Measurements from ENCODE around the gene RAPGEF6. TPM values are rescaled to one million over a fixed set of nuclear protein-coding genes. Genes with fewer than 3 reads are reported as not detected.

Gene RAPGEF6
- total and polyA plus RNA-seq, 9 of the 15 experiments (the other 6 are each of a cell fraction or from before 2014, with no cell fraction given) = 2.7 to 23.4 (median 12.7) TPM

DNA sequence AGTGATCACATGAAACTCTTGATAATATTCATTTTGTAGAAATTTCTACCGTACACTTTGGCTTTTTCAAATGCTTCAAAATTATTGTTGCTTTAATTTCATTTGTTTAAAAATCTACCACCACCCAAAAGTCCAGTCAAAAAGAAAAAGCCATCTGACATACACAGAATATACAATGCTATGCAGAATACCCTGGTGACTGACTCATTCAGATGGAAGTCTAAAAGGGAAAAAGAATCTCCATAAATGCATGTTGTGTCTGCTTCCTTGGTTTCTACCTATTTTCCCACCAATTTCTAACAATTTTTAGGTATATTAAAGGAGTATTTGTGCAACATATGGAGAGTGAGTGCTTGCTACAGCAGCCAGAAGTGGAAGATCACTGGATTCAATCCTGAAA lies 9.3 kb upstream of the RAPGEF6 start:
- DNase-seq (ENCODE audit: extremely low read depth in 1 of 4, low spot score in 3 of 4) (no peak), FAIRE-seq (no peak)
- CTCF ChIA-PET (ENCODE audit: low intra/inter-chr PET ratio) = no interaction called here

DNA sequence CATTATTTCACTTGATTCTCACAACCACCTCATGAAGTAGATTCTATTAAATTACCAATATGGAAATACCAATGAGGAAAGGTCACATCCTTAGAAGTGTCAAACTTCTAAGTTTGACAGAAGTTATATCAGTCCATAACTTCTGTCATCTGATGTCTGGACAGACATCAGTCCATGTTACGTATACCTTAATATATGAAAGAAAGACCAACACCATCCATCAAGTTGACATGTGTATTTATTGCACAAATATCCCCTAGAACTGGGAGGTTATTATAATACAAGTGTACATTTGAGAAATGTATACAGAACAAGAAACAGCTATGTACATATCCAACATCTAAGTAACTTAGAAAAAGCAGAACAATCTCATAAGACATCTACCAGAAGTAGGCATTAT lies 6.5 kb upstream of the RAPGEF6 start:
- Histone ChIP-seq H3K9ac (ENCODE audit: insufficient read depth in 1 of 2, low read depth in 2 of 2, low read length in 2 of 2) (no peak overlapping the region), H3K27ac (ENCODE audit: extremely low read depth, low read depth, low read length) (no peak overlapping the region), H3K36me3 (ENCODE audit: control insufficient read depth, insufficient read depth, low read length) (peaks cover 30% of the 10 kb centered on the region), H3K4me1 (replicated peaks in 1 of 2; ENCODE audit: control insufficient read depth in 2 of 2, insufficient read depth in 2 of 2, low read length in 2 of 2) (peaks cover 4 to 29% of the 10 kb centered on the region in 2 experiments; a peak in 4 of 5 replicates), H4K20me1 (replicated peaks; ENCODE audit: control insufficient read depth, insufficient read depth, low read length) (no peaks in the 10 kb centered on the region), H3K27me3 (ENCODE audit: control insufficient read depth in 2 of 2, insufficient read depth in 2 of 2, low read length in 2 of 2) (no peaks in the 10 kb centered on the region), H3K79me2 (ENCODE audit: control insufficient read depth, insufficient read depth, low read length) (no peaks in the 10 kb centered on the region), H2AFZ (ENCODE audit: low read depth, low read length) (no peak overlapping the region), H3K9me1 (ENCODE audit: control insufficient read depth, insufficient read depth, low read length) (no peaks in the 10 kb centered on the region), H3K9me3 (replicated peaks; ENCODE audit: control insufficient read depth, insufficient read depth, low read depth, low read length) (no peaks in the 10 kb centered on the region), H3K4me2 (ENCODE audit: insufficient read depth, low read length) (no peak overlapping the region), H3K4me3 (no peak overlapping the region)
- ChIA-PET POLR2A (interaction anchor here (0.5 to 1.1 kb wide), 4 partner anchors 15 to 156 kb away, joined by 3 to 4 read pairs (median 3); partner anchors contain the start of gene FNIP1), CTCF (ENCODE audit: low intra/inter-chr PET ratio) (no interaction called here)
- DNase-seq (ENCODE audit: extremely low read depth in 1 of 4, low spot score in 3 of 4) = no peak
- no peak for ATAC-seq
- FAIRE-seq = no peak
- BruUV-seq (replicated peaks) = no TSS peak
- in situ Hi-C loops (cut with MboI) = no loop called here
- WGBS (ENCODE audit: insufficient coverage, low coverage, missing lambda C conversion rate) = 43% methylated on average over 1 of the region's 1 CpG
- intact Hi-C loops (cut with micrococcal nuclease) = no loop called here
- TF ChIP-seq, protein P1, sequence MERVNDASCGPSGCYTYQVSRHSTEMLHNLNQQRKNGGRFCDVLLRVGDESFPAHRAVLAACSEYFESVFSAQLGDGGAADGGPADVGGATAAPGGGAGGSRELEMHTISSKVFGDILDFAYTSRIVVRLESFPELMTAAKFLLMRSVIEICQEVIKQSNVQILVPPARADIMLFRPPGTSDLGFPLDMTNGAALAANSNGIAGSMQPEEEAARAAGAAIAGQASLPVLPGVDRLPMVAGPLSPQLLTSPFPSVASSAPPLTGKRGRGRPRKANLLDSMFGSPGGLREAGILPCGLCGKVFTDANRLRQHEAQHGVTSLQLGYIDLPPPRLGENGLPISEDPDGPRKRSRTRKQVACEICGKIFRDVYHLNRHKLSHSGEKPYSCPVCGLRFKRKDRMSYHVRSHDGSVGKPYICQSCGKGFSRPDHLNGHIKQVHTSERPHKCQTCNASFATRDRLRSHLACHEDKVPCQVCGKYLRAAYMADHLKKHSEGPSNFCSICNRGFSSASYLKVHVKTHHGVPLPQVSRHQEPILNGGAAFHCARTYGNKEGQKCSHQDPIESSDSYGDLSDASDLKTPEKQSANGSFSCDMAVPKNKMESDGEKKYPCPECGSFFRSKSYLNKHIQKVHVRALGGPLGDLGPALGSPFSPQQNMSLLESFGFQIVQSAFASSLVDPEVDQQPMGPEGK (CRISPR knock-in tag; IDR thresholded peaks at IDR 0.05; ENCODE audit: borderline replicate concordance) = no peak
- TF ChIP-seq, protein P2, sequence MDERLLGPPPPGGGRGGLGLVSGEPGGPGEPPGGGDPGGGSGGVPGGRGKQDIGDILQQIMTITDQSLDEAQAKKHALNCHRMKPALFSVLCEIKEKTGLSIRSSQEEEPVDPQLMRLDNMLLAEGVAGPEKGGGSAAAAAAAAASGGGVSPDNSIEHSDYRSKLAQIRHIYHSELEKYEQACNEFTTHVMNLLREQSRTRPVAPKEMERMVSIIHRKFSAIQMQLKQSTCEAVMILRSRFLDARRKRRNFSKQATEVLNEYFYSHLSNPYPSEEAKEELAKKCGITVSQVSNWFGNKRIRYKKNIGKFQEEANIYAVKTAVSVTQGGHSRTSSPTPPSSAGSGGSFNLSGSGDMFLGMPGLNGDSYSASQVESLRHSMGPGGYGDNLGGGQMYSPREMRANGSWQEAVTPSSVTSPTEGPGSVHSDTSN (CRISPR knock-in tag; IDR thresholded peaks at IDR 0.05; ENCODE audit: low read depth) = no peak
- TF ChIP-seq, protein P2 (tag; conservative IDR thresholded peaks at IDR 0.05; ENCODE audit: low read depth) = peak; percentile 70; the same call in 1 of the 2 replicates
- TF ChIP-seq CBFB (CRISPR knock-in tag; IDR thresholded peaks at IDR 0.05) = no peak
- no peak for TF ChIP-seq ZFP30 (CRISPR knock-in tag; IDR thresholded peaks at IDR 0.05; ENCODE audit: borderline replicate concordance)
- no peak for TF ChIP-seq ZNF143 (CRISPR knock-in tag; IDR thresholded peaks at IDR 0.05)
- no peak for TF ChIP-seq HDAC6 (IDR thresholded peaks at IDR 0.05; ENCODE audit: low read depth, low read length)
- TF ChIP-seq L3MBTL2 (IDR thresholded peaks at IDR 0.05) = no peak
- TF ChIP-seq, protein P3, sequence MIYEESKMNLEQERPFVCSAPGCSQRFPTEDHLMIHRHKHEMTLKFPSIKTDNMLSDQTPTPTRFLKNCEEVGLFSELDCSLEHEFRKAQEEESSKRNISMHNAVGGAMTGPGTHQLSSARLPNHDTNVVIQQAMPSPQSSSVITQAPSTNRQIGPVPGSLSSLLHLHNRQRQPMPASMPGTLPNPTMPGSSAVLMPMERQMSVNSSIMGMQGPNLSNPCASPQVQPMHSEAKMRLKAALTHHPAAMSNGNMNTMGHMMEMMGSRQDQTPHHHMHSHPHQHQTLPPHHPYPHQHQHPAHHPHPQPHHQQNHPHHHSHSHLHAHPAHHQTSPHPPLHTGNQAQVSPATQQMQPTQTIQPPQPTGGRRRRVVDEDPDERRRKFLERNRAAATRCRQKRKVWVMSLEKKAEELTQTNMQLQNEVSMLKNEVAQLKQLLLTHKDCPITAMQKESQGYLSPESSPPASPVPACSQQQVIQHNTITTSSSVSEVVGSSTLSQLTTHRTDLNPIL (CRISPR knock-in tag; IDR thresholded peaks at IDR 0.05) = no peak

More for the DNA sequence above, 9.3 kb upstream of the RAPGEF6 start:
- WGBS (ENCODE audit: insufficient coverage, low coverage, missing lambda C conversion rate) = 88% methylated on average over 1 of the region's 1 CpG
- Histone ChIP-seq H3K4me1 (replicated peaks in 1 of 2; ENCODE audit: control insufficient read depth in 2 of 2, insufficient read depth in 2 of 2, low read length in 2 of 2) (peaks cover 0 to 10% of the 10 kb centered on the region in 2 experiments; a peak in 4 of 5 replicates), H3K9me3 (replicated peaks; ENCODE audit: control insufficient read depth, insufficient read depth, low read depth, low read length) (no peaks in the 10 kb centered on the region), H4K20me1 (replicated peaks; ENCODE audit: control insufficient read depth, insufficient read depth, low read length) (no peaks in the 10 kb centered on the region), H3K36me3 (ENCODE audit: control insufficient read depth, insufficient read depth, low read length) (peaks cover 47% of the 10 kb centered on the region), H3K27me3 (ENCODE audit: control insufficient read depth in 2 of 2, insufficient read depth in 2 of 2, low read length in 2 of 2) (no peaks in the 10 kb centered on the region), H3K27ac (ENCODE audit: extremely low read depth, low read depth, low read length) (no peak overlapping the region), H3K4me3 (no peak overlapping the region), H3K79me2 (ENCODE audit: control insufficient read depth, insufficient read depth, low read length) (no peaks in the 10 kb centered on the region), H3K9me1 (ENCODE audit: control insufficient read depth, insufficient read depth, low read length) (no peaks in the 10 kb centered on the region), H2AFZ (ENCODE audit: low read depth, low read length) (no peak overlapping the region), H3K9ac (ENCODE audit: insufficient read depth in 1 of 2, low read depth in 2 of 2, low read length in 2 of 2) (no peak overlapping the region), H3K4me2 (ENCODE audit: insufficient read depth, low read length) (no peak overlapping the region)
- in situ Hi-C loops (cut with MboI) = no loop called here
- no peak for TF ChIP-seq ZNF445 (CRISPR knock-in tag; IDR thresholded peaks at IDR 0.05; ENCODE audit: low read depth)
- intact Hi-C loops (cut with micrococcal nuclease) = no loop called here
- no peak for ATAC-seq
- POLR2A ChIA-PET = interaction anchor here (1.2 kb wide), 1 partner anchor 8 kb away, joined by 3 read pairs; no protein-coding TSS in a partner anchor
- BruUV-seq (replicated peaks) = no TSS peak

All from K562 (cell line).